Smooth muscle cell of the brain vasculature (primary cell): Measurements from ENCODE around the gene LRRC42.

Source experiments
- DNase-seq: peaks from one replicate; pipeline ENCODE4 v3.0.0-alpha.2; 2012; ENCODE audit warnings: low read depth, low spot score

LRRC42 gene

DNA sequence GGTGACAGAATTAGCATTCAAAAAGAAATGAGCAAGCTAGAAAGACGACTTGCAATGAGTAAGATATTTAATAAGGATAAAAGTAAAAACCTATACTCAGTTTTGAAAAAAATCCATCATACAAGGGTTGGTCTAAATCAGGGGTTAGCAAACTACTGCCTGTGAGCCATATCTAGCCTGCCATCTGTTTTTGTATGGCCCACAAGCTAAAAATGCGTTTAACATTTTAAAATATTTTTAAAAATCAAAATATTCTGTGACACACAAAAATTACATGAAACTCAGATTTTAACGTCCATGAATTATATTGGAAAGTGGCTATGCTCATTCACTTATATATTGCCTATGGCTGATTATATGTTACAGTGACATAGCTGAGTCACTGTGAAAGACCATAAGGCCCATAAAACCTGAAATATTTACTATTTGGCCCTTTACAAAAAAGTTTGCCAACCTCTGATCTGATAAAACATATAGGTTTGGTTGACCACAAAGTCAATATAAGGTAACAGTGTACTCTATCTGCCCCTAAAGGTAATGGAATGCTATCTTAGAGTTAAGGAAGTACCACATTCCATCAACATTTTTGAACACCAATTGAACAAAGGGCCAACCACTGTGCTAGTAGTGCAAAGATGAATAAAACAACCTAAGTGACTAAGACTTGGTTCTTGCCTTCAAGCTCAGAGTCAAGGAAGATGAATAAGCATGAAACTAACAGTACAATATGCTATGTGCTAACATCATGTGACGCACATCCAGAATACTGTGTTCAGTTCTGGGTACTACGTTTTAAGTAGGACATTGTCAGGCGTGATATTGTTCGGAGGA, 3.8 kb upstream of the LRRC42 start:
- DNase-seq: no peak

DNA sequence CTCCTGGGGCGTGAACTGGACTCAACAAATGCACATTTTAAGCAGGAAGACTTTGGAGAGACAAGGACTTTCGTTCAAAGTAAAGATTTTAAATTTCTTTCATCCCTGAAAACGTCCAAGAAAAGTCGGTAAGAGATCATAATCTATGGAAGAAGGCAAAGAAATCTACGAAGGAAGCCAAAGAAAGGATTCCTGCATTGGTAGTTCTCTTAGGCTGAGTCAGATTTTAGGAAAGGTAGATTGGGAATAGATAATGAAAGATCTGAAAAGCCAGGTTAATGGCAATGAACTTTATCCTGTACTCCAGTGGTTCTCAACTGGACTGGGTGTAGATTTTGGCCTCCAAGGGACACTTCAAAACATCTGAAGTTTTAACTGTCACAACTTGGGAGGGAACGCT, 3.1 kb upstream of the LRRC42 start:
- no peak for DNase-seq

DNA sequence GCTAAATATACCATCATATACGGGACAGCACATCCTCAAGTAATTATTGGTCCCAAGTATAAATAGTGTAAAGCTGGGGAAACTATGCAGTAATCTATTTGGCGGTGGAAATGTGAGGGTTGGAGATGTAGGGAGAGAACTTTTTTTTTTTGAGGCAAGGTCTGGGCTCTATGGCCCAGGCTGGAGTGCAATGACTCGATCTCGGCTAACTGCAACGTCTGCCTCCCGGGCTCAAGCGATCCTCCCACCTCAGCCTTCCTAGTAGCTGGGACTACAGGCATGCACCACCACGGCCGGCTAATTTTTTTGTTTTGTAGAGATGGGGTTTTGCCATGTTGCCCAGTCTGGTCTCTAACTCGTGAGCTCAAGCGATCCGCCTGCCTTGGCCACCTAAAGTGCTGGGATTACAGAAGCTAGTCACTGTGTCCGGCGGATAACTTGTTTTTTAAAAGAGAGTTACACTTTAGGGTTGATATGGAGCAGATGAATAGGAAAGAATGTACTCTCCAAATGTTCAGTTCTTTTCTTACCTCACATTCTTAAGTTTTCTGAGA, 2.6 kb upstream of the LRRC42 start:
- DNase-seq: no peak

DNA sequence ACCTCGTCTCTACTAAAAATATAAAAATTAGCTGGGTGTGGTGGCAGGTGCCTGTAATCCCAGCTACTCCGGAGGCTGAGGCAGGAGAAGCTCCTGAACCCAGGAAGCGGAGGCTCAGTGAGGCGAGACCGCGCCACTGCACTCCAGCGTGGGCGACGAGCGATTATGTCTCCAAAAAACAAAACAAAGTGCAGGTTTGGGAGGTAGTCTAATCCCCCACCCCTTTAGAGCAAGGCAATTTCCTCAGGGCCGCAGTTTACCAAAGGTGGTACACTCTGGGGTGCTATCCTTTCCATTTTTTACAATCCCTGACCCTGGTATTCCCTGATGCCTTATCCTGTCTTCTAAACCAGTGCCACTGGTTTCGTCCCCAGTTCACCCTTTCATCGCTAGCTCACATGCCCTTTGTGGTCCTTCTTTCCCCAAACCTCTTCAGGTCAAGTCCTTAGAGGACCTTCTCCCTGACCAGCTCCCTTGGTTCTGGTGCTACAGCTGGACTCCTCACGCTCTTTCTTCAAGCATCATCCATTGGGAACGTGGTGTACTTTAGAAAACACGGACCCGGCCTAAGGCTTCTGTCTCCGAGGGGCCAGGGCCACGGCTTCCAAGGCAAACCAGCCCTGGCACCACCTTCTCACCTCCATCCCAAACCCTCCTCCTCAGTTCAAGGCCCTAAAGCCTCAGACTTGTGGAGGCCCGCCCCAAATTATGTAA, 1.5 kb upstream of the LRRC42 start:
- DNase-seq: no peak

DNA sequence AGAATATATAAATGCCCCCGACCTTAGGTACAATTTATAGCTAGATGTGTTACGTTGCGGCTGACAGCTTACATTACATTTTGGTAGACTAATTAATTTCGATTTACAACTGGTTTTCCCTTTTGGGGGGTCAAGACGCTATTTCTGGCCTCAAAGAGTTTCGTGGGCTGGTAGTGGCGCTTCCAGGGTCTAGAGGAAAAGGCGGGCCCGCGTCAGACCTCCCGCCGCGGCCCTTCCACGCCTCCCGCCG, 1.0 kb upstream of the LRRC42 start:
- DNase-seq: no peak

DNA sequence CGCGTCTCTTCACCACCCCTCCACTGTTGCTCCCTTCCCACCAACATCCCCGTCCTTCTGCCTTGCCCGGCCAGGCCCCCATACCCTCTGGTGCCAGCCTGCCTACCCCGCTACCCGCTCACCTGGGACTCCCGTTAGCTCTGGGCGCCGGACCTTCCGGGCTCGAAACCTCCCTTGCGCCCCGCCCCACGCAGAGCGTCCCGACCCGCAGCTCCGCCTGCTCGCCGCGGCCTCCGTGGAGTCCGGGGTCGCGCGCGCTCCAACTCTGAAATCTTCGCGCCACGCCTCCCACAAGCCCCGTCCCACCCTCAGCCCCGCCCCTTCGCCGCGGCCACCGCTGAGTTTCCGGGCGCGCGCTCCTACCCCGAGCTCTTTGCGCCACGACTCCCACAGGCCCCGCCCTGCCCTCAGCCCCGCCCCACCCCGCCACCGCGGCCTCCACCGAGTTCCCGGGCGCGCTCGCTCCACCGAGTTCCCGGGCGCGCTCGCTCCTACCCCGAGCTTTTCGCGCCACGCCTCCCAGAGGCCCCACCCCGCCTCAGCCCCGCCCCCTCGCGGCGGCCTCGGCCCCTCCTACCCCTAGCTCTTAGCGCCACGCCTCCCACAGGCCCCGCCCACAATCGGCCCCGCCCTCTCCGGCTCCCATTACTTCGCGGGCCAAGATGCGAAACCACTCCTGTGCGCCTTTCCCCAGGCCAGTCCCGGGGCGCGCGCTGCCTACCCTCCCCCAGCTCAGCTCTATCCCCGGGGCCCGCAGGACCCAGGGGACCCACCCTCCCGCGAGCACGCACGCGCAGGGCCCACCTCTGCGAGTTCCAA, 508 bp upstream of the LRRC42 start, which contains the start of gene IFT25:
Gene IFT25, minus strand, starts transcription at position 267 of the 819 bp plus-strand sequence. CDS start 5,617 bp downstream, outside the sequence.
- DNase-seq: peak; percentile 93

DNA sequence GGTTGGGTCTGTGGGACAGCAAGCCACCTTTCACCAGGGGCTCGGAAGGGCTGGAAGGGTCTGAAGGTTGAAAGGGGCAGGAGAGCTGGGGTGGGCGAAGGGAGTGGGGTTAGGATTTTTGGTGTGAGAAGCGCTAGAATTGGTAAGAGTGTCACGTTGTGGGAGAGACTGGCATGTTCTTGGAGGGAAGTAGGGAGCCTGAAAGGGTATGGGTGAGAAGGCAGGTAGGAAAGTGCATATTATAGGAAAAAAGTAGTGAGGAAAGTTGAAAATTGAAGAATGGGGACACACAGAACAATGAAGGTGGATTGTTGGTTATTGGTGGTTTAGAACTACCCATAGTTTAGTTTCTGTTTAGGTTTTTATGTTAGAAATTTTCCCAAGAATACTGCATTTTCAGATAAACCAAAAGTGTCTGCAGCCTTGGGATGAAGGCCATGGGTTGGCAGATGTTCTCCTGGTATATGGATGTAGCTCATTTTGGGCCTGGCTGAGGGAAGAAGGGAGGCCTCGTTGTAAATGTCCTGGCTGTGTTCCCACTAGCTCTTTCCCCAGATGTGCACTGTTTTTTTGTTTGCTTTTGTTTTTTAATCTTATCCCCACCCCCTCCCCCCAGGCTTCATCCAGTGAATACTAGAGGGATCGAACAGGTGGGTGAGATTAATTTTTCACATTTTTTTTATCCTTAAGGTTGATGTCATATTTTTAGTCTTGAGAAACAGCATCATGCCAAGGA, 1.2 kb downstream of the LRRC42 start:
- DNase-seq: no peak

DNA sequence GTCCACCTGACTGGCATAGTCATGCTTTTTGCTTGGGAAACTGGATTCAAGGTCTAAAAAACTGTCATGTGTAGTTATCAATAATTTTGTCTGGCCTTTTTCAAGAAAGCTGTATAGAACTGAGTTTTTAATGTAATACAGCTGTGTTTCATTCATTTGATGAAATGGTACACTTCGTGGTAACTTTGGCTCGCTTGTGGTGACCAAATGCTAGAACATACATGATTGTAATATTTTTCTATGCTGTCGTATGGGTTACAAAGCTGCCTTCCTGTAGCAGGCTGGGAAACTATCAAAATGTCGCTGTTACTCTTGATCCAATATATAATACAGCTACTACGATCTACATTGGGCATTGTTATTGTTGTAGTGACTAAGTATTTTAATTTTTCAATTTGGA, 2.1 kb downstream of the LRRC42 start:
- DNase-seq: no peak

DNA sequence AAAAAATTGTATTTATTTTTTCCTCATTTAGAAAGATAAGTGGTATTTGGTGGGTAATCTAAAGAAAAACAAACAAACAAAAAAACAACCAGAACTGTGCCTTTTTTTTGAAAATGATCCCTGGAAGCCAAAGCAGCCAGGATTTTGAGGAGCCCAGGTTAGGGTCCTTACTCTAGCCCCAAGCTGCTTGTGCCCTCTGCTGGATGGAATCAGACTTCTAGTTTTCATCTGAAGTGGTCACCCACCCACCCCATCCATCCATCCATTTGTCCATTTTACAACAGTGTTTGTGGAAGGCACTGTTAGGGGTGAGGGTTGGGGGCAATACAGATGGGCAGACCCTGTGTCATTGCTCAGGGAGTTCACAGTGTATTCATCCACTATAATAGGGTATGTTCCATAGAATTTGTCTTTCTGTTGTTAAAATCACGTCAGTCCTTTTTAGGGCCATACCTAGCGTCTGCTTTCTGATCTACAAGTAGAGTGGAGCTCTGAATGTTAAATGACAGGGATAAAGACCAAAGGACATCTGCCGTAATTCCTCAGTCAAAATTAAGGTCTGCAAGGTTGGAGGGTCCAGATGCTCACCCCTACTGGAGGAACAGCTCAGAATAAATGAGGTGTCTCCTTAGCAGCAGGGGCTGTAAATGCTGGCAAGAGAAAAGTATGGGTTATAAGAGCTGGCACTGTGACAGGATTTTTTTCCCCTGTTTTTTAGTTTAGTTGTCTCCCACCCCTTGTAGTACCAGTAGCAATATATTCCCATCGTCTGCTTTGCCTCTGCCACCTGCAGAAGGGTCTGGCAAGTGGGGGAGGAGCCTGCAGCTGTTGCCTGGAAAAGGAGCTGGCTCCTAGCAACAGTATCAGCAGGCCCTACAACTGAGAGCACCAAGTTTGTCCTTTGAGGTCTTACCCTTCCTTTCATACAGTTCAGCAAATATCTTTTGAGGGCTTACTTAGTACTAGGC, 3.2 kb downstream of the LRRC42 start:
- no peak for DNase-seq

DNA sequence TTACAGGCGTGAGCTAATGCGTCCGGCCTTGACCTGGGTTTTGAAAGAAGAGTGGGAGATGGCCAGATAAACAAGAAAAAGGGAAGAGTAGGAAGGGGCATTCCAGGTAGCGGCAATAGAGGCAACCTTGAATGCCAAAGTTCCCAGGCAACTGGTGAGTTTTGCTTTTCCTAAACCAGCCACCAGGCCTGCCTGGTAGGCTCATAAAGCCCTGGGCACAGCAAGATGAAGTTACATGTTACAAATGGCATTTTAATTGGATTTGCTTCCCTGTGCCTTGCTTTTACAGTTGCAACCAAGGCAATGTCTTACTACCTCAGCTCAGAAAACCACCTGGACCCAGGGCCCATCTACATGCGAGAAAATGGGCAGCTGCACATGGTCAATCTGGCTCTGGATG, 5.5 kb downstream of the LRRC42 start:
- no peak for DNase-seq

DNA sequence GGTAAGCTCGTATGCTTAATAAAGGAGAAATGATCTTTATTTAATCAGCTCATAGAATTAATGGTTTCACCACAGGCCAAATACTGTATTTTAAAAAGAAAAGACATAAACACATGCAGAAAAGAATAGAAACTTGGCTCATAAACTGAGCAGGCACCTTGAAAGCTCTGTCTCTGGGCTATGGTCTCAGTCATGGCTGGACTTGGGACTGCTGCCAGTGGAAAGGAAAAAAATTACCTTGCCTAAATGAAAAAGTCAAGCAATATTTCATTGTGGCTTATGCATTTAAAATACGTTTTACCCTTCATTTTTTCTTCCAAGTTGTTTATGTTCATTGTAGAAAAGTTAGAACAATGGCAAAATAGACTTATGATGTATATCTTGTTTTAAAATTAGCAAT, 8.0 kb downstream of the LRRC42 start:
- DNase-seq: no peak

DNA sequence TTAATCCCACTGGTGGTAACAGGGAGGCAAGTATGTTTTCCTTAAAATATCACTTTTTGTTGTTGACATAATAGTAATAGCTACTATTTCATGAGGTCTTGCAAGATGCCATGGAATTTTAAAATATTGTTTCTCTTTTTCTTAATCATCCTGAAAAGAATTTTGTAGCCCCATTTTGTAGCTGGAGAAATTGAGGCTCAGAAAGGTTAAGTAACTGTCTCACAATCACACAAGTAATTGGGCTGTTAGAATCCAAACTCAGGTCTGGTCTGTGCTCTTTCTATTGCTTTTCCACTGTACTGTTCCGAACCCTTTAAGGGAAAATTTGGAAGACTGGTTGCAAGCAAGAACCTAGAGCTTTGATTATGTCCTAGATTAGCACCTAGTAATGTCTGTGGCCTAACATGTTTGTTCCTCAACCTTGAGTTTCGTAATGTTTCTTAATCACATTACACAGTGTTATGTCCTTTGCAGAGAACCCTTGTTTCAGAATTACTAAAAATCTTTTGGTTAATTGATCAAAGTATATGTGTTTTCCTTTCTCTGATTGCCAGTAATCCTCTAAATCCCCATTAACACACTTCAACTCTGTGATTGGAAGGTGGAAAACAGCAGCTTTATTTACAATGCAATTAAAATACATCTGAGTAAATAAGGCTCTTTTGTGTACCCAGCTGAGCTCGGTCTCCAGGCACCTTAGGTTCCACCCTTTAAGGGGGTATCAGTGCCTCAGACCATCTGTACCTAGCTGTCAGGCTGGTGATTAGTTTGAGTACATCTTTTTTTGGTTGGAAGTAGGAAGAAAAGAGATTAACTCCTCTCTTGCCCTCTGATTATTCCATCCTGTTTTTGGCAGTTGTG, 10.4 kb downstream of the LRRC42 start:
- no peak for DNase-seq

DNA sequence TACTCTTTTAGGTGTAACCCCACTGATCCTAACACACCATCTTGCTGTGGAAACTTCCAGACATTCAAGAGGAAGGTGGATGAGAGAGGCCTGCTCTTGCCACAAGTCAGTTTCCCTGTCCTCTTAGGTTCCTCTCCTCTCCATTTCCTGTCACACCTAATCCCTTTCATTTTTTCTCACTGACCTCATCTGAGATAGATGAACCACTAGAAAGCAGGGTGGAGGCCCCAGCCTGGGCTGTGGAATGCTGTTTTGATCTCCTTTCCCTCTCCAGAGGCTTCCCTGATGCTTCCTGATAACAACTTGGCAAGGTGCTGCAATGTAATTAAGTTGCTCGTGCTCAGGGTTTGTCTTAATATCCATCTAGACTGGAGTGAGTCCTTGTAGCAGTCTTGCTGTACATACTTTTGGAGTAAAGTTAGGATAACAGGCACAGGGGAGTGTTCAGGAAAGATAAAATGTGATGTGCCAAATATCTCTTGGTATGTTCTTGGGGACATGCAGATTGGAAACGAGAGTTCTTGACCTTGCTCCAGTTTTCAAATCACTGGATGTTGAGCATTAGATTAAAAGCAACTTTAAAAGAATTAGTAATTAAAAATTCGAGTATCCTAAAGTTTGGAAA, 11.2 kb downstream of the LRRC42 start:
- DNase-seq: no peak

DNA sequence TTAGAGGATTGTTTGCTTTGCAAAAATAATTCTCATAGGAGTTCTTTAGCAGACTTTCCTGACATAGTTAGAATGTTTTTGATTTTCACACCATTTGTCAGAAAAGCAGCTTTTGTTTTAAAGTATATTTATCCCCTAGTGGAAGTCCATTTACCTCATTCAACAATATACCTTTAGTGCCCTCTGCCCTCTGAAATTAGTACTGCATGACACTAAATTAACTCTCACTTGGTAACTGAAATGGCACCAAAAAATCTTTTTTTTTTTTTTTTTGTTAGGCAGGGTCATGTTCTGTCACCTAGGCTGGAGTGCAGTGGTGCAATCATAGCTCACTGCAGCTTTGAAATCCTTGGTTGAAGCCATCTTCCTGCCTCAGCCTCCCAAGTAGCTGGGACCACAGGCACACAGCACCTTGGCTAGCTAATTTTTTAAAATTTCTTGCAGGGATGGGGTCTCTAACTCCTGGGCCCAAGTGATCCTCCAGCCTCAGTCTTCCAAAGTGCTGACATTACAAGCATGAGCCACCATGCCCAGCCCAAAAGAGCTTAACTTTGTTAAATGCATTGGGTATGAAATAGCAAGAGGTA, 13.6 kb downstream of the LRRC42 start:
- no peak for DNase-seq

DNA sequence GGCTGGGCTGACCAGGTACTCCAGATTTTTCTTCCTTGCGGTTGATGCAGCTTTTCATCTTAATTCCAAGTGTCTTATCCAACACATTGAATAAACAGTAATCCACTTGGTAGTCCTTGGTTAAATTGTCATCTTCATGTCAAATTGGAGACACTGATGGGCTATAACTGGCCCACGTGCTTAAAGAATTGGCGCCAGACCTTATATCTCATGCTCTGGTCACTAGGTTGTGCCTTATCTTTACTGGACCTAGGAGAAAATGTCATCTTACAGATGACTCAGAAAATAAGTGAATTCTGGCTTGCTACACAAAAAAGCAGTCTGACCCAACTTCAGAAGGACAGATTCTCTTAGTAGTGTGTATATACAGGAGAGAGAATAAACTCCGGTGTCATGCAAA, 16.2 kb downstream of the LRRC42 start:
- DNase-seq: no peak

DNA sequence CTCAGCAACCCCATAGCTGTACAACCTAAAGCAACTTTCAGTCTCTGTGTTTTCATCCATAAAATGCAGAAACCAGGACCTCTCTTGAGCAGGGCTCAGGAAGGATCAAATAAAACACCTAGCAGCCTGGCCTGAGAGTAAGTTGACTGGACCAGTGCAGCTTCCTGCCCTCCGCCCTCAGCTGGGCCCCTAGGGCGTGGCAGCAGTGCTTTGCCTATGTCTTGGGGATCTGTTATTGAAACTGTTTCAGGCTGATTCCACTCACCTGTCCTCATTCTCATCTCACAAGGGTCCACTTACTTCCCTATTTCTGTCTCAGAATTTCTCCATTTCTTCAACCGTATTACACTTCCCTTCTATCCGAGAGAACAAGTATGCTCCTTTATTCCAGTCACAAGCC, 17.3 kb downstream of the LRRC42 start:
- DNase-seq: no peak

DNA sequence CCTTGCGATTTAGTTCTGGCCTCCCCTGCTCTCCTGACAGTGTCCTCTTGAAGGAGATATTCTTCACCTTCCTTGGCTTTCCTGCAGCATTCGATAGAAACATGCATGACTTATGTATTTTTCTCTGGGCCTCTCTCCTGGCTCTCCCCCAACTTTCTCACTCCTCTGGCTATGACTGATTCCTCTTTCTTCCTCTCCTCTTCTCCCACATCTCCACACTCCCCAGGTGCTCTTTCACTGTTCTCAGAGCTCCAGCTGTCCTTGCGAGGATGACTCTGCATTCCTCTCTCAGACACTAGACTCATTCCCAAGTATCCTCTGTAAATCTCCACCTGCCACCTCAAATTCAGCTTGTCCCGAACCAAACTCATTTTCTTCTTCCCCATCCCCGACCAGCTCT, 18.0 kb downstream of the LRRC42 start:
- DNase-seq: no peak

DNA sequence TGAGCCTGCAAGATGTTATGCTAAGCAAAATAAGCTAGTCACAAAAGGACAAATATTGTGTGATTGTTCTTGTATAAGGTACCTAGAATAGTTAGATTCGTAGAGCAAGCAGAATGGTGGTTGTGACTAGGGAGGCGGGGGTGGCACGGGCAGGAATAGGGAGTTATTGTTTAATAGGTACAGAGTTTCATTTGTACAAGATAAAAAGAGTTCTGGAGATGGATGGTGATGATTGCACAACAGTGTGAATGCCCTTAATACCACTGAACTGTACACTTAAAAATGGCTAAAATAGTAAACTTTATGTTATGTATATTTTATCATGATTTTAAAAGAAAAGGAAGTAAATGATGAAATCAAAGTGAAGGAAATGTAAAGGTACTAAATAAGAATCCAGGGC, 20.6 kb downstream of the LRRC42 start:
- DNase-seq: no peak
